Left ventricle myocardium inferior (tissue), 1 donor: ENCODE results near the gene SPNS1. TPM values are rescaled to one million over a fixed set of nuclear protein-coding genes. Genes with fewer than 3 reads are reported as not detected.

Experiments used
- DNase-seq: peaks from one replicate; pipeline ENCODE4 v3.0.0-alpha.2; 2020
- H3K27ac ChIP-seq: fragments of 200-600 bp; replicated peaks from 2 replicates; pipeline ENCODE4 v1.8.0; 2021
- H3K27me3 ChIP-seq: fragments of 200-600 bp; 2 replicates; pipeline ENCODE4 v1.8.0; 2021; ENCODE audit warnings: low read depth
- H3K36me3 ChIP-seq: fragments of 200-600 bp; 2 replicates; pipeline ENCODE4 v1.8.0; 2021
- H3K4me1 ChIP-seq: fragments of 200-600 bp; 2 replicates; pipeline ENCODE4 v1.8.0; 2021
- H3K4me3 ChIP-seq: fragments of 200-600 bp; 2 replicates; pipeline ENCODE4 v1.8.0; 2021; ENCODE audit warnings: mild to moderate bottlenecking, moderate library complexity
- H3K9me3 ChIP-seq: fragments of 200-600 bp; replicated peaks from 2 replicates; pipeline ENCODE4 v1.8.0; 2021
- CTCF ChIP-seq: fragments of 200-600 bp; IDR thresholded peaks from 2 replicates; pipeline ENCODE4 v1.8.0; 2021; ENCODE audit warnings: antibody characterized with exemption, mild to moderate bottlenecking, borderline replicate concordance
- intact Hi-C: fragments of 100-400 bp; cut with micrococcal nuclease; formaldehyde crosslinking; loops from one replicate; pipeline ENCODE4 v1.11.0; 2022
- total RNA-seq: library from RNA; stranded (reverse); fragmentation: NEBNext Ultra II Directional; extraction: Animal tissue kit (Norgen Biotek cat#: 25700); gene quantifications from one replicate; pipeline ENCODE4 v1.2.1, GENCODE V29; 2021
- donor health status: DM: no; HTN: yes; CAD: no; lungs with severe emphysema.

Gene SPNS1
- total RNA-seq, 1 donor from 2014 or later = 16.5 TPM

GRCh38 chr16:28986492-28986891 lies 11.9 kb downstream of the SPNS1 start:
- intact Hi-C loops = no loop called here
- no peak overlapping the region for H3K27ac ChIP-seq
- peaks cover 15% of the 10 kb centered on the region for H3K9me3 ChIP-seq
- no peak for TF ChIP-seq CTCF
- H3K36me3 ChIP-seq = peaks cover 66% of the 10 kb centered on the region
- DNase-seq = no peak
- H3K4me3 ChIP-seq = no peak overlapping the region
- no peaks in the 10 kb centered on the region for H3K4me1 ChIP-seq
- H3K27me3 ChIP-seq = no peaks in the 10 kb centered on the region

GRCh38 chr16:28987170-28987853 lies 12.7 kb downstream of the SPNS1 start:
- no peak for DNase-seq
- no peaks in the 10 kb centered on the region for H3K4me1 ChIP-seq
- TF ChIP-seq CTCF = no peak
- intact Hi-C loops = no loop called here
- no peak overlapping the region for H3K4me3 ChIP-seq
- no peak overlapping the region for H3K27ac ChIP-seq
- H3K9me3 ChIP-seq = peaks cover 12% of the 10 kb centered on the region
- H3K27me3 ChIP-seq = no peaks in the 10 kb centered on the region
- peaks cover 58% of the 10 kb centered on the region for H3K36me3 ChIP-seq

- H3K27ac ChIP-seq = no peak overlapping the region
- peaks cover 12% of the 10 kb centered on the region for H3K9me3 ChIP-seq
- no peak for TF ChIP-seq CTCF
- intact Hi-C loops = no loop called here
- DNase-seq = no peak
- no peak overlapping the region for H3K4me3 ChIP-seq
- peaks cover 38% of the 10 kb centered on the region for H3K36me3 ChIP-seq
- H3K27me3 ChIP-seq = peaks cover 2% of the 10 kb centered on the region
- no peaks in the 10 kb centered on the region for H3K4me1 ChIP-seq
Measured at GRCh38 chr16:28989363-28989762, 14.8 kb downstream of the SPNS1 start.

- Histone ChIP-seq H3K9me3 (peaks cover 12% of the 10 kb centered on the region), H3K4me1 (no peaks in the 10 kb centered on the region), H3K27me3 (peaks cover 12% of the 10 kb centered on the region), H3K36me3 (peaks cover 26% of the 10 kb centered on the region), H3K27ac (no peak overlapping the region), H3K4me3 (no peak overlapping the region)
- intact Hi-C loops = no loop called here
- no peak for TF ChIP-seq CTCF
- DNase-seq = no peak
Measured at GRCh38 chr16:28990375-28991040, 15.9 kb downstream of the SPNS1 start.

GRCh38 chr16:28991687-28992086 lies 17.1 kb downstream of the SPNS1 start:
- TF ChIP-seq CTCF = no peak
- no peak for DNase-seq
- peaks cover 22% of the 10 kb centered on the region for H3K27me3 ChIP-seq
- no peak overlapping the region for H3K27ac ChIP-seq
- peaks cover 16% of the 10 kb centered on the region for H3K36me3 ChIP-seq
- intact Hi-C loops = no loop called here
- H3K4me1 ChIP-seq = no peaks in the 10 kb centered on the region
- no peak overlapping the region for H3K4me3 ChIP-seq
- H3K9me3 ChIP-seq = peaks cover 9% of the 10 kb centered on the region
